Activated gamma-delta T cell treated with anti-CD3 and anti-CD28 coated beads, Interleukin-2, amount 50 U/mL, for 16 hours (primary cell): ENCODE measurements around the gene UPK1B.
A peak's percentile ranks its signal among the peaks of the same experiment; 100 is the strongest.
"Not testable (repeated sequence)": the region's sequence is repeated elsewhere in the genome, so short reads cannot be mapped to it uniquely, and the experiment has no call there.

Source experiments
- DNase-seq: peaks from one replicate; pipeline ENCODE4 v3.0.0-alpha.2; 2020; ENCODE audit warnings: low read depth

Gene UPK1B

DNA sequence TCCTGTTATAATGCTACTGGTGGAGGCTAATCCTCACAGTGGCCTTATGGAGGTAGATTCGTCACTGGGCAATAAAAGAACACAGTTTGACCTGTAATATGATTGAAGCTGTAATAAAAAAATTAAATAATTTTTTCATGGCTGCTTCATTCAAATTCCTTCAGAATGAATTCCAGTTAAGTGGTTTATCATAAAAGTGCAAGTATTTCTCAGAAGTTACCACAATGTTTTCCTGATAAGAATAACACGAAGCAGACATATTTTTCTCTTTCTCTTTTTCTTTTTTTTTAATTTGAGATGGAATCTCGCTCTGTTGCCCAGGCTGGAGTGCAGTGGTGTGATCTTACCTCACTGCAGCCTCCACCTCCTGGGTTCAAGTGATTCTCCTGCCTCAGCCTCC, 51.7 kb downstream of the UPK1B start:
- DNase-seq: no peak

DNA sequence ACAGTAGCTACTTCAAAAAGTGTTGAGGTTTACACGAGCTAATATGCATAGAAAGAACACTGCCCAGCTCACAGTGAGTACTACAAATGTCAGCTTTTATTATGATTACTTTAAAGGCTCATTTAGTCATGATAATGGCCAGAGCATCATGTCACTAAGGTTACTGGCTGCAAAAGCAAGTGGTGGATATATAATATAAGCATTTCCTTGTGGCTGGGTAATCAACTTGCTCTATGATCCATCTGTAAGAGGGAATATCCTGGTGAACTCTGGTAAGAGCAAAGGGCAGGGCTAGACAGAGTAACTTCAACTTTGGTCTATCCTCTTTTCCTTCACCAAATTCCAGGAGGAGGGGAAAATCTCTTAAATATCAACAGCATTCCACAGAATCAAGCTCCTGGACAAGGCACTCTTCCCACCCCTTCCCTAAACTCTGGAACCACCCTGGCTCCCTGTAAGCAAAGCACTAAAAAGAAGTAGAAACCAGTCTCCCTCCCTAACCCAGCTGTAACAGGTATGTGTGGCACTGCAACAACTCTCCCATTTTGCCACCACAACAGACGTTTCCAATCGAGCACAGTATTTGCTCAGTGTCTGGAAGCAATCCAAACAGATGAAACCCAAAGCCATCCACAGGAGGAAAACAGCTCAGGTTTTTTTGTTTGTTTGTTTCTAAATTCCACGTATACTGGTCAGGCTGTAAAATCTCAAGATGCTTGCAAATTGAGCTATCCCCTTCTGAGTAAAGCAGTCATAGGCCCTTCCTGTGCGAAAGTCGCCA, 53.9 kb downstream of the UPK1B start:
- no peak for DNase-seq

DNA sequence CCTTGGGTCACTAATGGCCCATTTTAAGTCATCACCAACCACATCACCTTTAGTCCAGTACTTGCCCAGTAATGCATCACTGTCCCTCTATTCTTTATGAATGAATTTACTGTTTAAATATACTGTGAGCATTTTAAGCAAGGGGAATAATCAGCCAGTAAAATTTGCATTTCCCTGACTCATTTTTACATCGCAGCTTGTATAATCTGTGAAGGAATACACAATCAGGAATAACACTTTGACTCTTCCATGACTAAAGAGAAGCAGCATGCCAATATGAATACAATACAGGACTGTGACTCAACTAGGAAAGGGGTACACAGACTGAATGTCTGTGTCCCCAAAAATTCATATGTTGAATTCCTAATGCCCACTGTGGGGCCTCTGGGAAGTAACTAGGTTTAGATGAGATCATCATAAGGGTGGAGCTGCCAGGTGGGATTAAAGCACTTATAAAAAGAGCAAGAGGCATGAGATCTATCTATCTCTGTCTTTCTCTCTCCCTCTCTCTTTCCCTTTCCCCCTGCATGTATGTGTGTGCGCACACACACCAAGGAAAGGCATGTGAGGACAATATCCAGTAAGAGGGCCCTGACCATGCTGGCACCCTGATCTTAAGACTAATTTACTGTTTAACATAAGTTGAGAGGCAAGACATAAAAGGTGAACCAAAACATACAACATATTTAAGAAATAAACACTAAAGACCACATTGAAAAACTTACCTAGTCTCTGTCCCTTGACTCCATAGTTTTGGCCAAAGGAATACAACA, 55.2 kb downstream of the UPK1B start:
- DNase-seq: no peak

DNA sequence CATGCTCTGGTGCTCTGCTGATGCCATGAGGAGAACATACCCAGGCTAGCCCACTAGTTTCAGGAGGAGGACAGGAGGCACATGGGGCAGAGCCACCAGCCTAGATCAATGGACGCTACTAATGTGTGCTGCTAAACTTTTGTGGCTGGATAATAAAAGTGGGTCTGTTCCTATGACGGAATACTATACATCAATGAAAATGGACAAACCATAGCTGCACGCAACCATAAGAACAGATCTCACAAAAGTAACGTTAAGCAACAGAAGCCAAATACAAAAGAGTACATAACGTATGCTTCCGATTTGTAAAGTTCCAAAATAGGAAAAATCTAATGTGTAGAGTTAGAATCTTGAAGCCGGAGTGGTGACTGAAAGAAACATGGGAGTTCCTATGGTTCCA, 55.8 kb downstream of the UPK1B start:
- no peak for DNase-seq

DNA sequence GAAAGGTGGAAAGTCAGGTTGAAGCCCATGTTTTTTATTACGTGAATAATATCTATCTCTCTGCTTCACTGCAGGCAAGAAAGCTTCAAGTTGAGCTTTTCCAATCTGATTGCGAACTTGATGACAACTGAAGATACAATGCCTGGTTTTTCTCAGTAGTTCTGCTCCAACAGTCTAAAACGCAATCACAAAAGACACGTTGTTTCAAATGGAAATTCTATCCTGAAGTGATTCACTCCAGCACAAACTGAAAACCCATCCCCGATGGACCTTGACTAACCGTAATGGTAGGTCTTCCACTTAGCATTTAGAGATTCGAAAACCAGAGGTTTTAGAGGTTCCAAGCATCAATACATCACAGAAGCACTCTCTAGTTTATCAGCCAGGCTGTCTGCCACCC, 56.7 kb downstream of the UPK1B start:
- no peak for DNase-seq

DNA sequence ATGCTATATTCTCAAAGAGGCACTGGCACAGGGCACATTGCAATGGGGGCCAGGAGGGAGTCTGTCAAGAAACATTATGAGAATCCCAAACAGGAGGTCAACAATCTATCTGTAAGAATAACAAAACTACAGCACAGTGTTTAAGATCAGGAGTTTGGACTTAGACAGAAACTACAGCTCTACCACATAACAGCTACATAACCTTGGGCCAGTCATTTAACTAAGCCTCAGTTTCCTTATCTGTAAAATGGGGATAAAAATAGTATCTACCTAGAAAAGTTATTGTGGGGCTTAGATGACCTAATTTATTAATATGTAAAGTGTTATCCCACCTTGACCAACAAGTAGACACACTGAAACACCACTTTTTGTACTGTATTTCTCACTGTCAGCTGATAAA, 57.3 kb downstream of the UPK1B start:
- DNase-seq: no peak

DNA sequence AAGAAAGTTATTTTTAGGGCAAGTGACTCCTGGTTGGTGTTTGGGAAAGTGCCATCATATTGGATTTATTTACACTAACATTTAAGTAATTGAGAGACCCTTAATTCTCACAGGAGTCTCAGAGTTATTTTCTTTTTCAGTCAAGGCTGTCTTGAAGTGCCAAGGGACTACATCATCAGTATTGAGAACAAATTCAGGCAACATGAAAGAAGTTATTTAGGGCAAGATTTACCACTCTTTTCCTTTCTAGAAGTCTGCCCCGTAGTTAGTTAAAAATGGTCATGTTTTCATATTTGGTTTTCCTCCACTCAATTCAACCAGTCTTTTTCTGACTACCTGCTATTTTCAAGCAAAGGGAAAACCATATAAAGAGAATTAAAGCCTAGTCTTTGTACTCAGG, 61.2 kb downstream of the UPK1B start:
- DNase-seq: no peak

DNA sequence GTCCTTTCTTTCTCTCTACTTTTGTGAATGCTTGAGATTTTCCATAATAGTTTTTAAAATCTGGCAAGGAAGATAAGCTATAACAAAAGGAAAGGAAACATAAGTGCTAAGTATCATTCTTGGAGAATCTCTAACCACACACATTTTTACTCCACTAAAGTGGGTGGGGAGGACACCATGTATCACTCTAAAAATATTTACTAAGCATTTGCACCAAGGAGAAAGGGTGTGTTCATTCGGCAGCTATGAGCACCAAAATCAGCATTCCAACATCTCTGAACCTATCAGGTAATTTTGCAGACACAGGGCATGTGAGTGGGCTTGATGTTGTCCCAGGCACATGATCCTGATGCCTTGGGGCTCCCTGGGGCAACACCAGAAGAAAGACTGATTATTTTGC, 61.8 kb downstream of the UPK1B start:
- no peak for DNase-seq

DNA sequence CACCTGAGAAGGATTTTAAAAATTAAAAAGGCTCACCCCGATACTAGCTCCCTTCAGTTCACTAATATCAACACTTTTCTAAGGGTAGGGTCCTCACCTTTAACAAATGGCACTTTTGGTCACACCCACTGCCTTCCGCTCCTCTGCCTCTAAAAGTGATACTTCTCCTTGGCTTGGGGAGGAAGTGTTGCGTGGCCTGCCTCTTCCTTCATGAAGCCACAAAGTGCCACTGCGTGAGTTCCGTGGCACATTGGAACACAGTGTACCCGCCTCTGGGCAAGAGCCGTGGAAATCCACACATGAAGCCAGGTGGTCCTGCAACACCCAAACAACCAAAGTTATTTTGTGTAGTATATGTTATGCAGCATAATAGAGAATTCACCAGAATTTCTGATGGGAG, 63.4 kb downstream of the UPK1B start:
- no peak for DNase-seq

DNA sequence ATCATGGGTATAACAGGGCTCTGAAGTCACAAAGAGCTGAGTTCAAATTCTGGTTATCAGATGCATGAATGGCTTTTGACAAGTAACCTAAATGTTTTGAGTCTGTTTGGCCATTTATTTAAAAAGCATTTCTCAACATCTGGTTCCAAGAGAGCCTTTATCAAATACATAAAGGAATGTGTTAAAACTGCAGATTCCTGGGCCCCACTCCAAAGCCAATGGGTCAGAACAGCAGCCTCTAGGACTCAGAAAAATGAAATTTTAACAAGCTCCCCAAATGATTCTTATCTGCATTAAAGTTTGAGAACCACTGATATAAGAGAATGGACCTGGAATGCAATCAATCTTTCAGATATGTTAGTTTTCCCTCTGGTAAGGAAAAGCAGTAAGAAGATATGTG, 63.9 kb downstream of the UPK1B start:
- DNase-seq: no peak

DNA sequence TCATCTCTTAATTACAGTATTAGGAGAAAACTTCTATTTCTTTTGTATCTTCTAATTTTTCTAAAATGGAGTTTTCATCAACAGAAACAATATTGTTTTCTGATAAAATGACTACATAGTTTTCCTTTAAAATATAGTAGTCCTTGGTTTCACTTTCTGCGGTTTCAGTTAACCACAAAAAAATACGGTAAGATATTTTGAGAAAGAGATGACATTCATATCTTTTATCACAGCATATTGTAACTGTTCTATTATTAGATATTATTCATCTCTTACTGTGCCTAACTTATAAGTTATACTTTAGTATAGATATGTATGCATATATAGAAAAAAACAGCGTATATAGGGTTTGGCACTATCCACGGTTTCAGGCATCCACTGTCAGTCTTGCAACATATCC, 65.0 kb downstream of the UPK1B start:
- DNase-seq: no peak

DNA sequence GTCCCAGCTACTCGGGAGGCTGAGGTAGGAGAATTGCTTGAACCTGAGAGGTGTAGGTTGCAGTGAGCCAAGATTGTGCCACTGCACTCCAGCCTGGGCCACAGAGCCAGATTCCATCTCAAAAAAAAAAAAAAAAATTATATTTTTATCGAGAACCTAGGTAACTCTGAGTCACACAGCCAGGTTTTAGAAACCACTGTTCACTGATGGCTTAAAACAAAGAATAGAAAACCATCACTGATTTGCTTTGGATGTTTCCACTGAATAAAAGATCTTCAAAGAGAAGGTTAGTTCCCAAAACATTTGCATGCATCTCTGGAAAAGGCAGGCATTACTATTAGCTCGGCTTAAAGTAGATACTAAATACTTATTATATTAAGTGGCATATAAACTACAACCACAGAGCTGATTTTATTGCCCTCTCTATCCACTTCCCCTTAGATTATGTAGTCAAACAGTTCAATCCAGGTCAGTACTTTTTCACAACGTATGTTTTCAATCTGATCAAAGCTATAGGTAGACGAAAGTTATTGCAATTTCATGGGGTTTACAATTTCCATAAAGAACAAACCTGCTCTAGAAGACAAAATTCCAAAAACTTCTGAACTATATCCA, 65.9 kb downstream of the UPK1B start:
- DNase-seq: no peak

DNA sequence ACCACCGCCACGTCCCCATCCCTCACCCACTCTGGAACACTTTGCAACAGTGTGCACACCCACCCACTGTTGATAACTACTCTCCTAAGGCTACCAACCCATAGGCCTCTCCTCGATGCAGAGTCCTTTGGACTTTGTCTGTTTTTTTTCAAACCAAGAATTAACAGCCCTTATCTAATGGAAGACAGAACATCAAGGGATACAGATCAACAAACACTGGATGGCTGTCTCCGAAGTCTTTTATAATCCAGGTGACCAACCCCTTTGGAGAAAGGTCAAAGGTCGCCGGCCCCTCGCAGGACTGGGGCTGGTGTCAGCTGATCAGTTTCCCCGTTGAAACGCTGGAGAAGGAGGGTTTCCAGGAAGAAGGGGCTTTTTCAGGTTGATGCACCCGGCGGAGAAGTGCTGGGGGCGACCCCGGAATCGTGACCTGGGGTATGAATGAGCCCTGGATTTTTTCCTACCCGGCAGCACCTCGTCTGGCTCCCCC, 66.7 kb downstream of the UPK1B start:
- DNase-seq: no peak

DNA sequence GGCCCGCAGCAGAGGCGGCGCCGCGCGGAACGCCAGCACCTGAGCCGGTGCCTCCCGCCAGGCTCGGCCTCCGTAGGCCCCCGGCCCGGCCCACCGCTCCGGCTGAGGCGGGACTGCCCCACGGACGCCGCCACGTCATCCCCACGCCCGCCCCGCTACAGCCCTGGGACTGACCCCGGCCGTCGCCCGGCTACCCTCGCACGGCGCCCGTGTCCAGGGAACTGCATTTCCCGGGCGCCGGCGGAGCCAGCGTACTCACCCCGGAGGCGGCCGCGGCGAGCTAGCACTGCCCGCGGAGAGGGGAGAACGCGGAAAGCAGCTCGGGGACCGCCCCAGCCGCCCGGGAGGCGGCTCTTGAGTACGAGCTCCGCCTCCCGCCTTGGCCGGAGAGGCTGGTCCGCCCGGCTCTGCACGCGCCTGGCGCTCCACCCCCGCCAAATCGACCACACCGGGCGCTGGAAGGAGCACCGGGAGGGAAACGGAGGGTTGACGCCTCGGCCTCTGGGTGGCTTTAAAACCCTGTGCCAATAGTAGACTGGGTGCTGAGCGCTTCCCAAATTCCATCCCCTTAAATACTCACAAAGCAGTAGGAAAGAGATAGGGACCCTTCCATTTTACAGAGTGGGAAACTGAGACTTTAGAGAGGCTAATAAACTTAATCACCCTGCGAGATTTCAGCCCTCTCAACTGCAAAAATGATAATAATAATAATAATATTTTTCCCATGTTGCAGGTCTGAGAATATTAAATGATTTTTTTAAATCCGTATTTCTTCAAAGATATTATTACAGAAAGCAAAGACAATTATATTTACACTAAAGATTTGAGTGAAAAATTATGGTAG, 67.4 kb downstream of the UPK1B start, which contains the start of gene B4GALT4:
Gene B4GALT4 (minus strand): TSS at position 288 of the 844 bp plus-strand sequence. CDS start 10,779 bp downstream, outside the sequence.
- DNase-seq: peak; percentile 47

DNA sequence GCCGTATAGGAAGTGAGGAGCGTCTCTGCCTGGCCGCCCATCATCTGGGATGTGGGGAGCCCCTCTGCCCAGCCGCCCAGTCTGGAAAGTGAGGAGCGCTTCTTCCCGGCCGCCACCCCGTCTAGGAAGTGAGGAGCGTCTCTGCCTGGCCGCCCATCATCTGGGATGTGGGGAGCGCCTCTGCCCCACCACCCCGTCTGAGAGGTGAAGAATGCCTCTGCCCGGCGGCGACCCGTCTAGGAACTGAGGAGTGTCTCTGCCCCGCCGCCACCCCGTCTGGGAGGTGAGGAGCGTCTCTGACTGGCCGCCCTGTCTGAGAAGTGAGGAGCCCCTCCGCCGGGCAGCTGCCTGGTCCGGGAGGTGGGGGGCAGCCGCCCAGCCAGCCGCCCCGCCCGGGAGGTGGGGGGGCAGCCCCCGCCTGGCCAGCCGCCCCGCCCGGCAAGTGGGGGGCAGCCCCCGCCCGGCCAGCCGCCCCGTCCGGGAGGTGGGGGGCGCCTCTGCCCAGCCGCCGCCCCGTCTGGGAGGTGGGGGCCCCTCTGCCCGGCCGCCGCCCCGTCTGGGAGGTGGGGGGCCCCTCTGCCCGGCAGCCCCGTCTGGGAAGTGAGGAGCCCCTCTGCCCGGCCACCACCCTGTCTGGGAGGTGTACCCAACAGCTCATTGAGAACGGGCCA, 69.1 kb downstream of the UPK1B start:
- DNase-seq: not testable (repeated sequence)

DNA sequence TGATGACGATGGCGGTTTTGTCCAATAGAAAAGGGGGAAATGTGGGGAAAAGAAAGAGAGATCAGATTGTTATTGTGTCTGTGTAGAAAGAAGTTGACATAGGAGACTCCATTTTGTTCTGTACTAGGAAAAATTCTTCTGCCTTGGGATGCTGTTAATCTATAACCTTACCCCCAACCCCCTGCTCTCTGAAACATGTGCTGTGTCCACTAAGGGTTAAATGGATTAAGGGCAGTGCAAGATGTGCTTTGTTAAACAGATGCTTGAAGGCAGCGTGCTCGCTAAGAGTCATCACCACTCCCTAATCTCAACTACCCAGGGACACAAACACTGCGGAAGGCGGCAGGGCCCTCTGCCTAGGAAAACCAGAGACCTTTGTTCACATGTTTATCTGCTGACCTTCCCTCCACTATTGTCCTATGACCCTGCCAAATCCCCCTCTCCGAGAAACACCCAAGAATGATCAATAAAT, 69.7 kb downstream of the UPK1B start:
- not testable (repeated sequence) for DNase-seq

DNA sequence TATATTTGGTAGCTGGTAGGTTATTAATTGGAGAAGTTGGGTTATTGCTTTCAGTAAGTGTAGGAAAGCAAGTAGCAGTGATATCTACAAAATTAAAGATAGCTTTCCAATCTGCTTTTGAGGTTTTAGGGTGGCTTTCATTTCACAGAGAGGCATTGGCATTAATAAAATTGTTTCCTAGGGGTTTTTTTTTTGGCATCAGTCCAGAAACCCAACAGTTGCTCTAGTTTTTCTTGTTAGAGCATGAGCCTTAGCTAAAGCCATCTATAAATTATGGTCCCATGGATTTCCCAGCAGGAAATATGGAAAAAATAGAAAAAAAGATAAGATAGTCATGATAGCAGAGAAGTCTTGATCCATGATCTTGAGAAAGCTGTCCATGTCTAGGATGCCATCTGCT, 70.3 kb downstream of the UPK1B start:
- no peak for DNase-seq

DNA sequence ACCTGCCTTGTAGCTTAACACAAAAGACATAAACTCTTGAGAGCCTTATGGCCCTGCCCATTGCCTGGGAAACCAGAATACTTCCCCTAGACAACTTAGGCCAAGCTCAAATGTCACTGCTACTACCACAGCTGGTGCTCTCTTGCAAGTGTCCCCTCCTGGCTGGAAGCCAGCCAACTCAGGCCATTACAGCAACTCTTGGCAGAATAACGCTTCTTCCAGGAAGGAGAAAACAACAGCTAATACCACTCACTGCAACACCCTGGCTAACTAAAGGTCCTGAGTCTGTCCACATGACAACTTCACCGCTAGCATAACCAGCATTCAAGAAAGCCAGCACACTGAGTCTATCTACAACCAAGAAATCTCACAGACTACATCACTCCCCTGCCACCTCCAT, 72.4 kb downstream of the UPK1B start:
- no peak for DNase-seq
